ENCODE measurements around the gene NBEA.
"Not testable (repeated sequence)": the region's sequence is repeated elsewhere in the genome, so short reads cannot be mapped to it uniquely, and the experiment has no call there.

Gene NBEA

GRCh38 chr13:35093356-35093755 is 151.3 kb downstream of the NBEA start:
- no peak for DNase-seq

- DNase-seq = not testable (repeated sequence)
These were observed 164.7 kb downstream of the NBEA start for GRCh38 chr13:35106771-35107170.

GRCh38 chr13:35107535-35107934 is 165.5 kb downstream of the NBEA start:
- no peak for DNase-seq

- DNase-seq = not testable (repeated sequence)
These were observed 171.5 kb downstream of the NBEA start for GRCh38 chr13:35113612-35114011.

- DNase-seq = no peak
These were observed 185.4 kb downstream of the NBEA start for GRCh38 chr13:35127466-35127865.

- no peak for DNase-seq
These were observed 187.4 kb downstream of the NBEA start for GRCh38 chr13:35129500-35129899.

- DNase-seq = no peak
These were observed 189.4 kb downstream of the NBEA start for GRCh38 chr13:35131471-35131870.

GRCh38 chr13:35136585-35136984 is 194.5 kb downstream of the NBEA start:
- no peak for DNase-seq

GRCh38 chr13:35139591-35139990 is 197.5 kb downstream of the NBEA start:
- no peak for DNase-seq

GRCh38 chr13:35140321-35140720 is 198.3 kb downstream of the NBEA start:
- DNase-seq = no peak

- no peak for DNase-seq
These were observed 198.8 kb downstream of the NBEA start for GRCh38 chr13:35140831-35141230.

- DNase-seq = no peak
These were observed 201.1 kb downstream of the NBEA start for GRCh38 chr13:35143123-35143522.

- DNase-seq = no peak
These were observed 202.3 kb downstream of the NBEA start for GRCh38 chr13:35144166-35144890.

- DNase-seq = no peak
These were observed 204.6 kb downstream of the NBEA start for GRCh38 chr13:35146686-35147085.

- peak; percentile 22 for DNase-seq
These were observed 215.2 kb downstream of the NBEA start for GRCh38 chr13:35157143-35157755.

GRCh38 chr13:35159041-35159440 is 217.0 kb downstream of the NBEA start:
- DNase-seq = no peak

- no peak for DNase-seq
These were observed 218.8 kb downstream of the NBEA start for GRCh38 chr13:35160896-35161295.

- DNase-seq = no peak
These were observed 220.3 kb downstream of the NBEA start for GRCh38 chr13:35162420-35162819.

- no peak for DNase-seq
These were observed 221.6 kb downstream of the NBEA start for GRCh38 chr13:35163674-35164073.

- peak; percentile 70 for DNase-seq
These were observed 222.4 kb downstream of the NBEA start for GRCh38 chr13:35164324-35164932.

GRCh38 chr13:35165205-35165604 is 223.1 kb downstream of the NBEA start:
- DNase-seq = no peak

GRCh38 chr13:35179494-35179893 is 237.4 kb downstream of the NBEA start:
- DNase-seq = no peak

- DNase-seq = no peak
These were observed 238.0 kb downstream of the NBEA start for GRCh38 chr13:35179920-35180663.

- no peak for DNase-seq
These were observed 248.2 kb downstream of the NBEA start for GRCh38 chr13:35190241-35190640.

Data from DMS79 treated with DMSO at 0.1 percent for 48 hours (cell line).